CD4-positive, alpha-beta T cell treated with Interleukin-10 for 1 hour (primary cell): Measurements from ENCODE around the gene GLA.

Experiments
- DNase-seq: peaks from one replicate; pipeline ENCODE4 v3.0.0-alpha.2; 2020

Gene GLA

DNA sequence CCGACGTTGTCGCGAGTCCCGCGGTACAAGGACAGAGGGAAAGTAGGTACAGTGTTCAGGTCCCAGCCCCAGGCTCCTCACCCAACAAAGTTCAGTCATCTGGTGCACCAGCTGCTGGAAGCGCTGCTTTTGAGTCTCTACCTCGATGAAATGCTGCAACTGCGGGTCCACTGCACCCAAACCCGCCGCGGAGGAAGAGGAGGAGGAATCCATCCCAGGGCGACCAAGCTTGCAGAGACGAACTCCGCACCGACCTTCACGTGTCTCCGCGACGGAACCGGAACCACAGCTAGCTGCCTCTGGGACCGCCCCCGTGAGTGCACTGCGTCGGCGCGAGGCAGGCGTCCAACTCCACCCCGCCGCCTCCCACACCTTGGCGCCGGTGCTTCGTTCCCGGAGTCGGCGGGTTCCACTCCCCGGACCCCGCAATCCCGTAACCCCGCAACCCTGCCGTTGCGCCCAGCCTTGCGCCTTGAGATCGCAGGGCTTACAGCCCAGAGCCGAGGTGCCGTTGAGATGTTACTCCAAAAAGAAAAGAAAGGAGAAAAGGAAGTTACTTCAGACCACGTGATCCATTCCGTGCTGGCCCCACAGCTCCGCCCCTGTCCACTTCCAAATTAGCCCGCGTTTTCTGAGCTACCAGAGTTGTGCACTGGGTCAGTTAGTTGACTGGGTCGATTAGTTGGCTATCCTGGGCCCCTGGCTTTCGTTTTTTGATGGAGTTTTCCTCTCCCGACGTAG is 59.1 kb downstream of the GLA start, which contains the start of gene TIMM8A:
Gene TIMM8A, minus strand, starts transcription at position 291 of the 741 bp plus-strand sequence. Its CDS starts 78 bp downstream, at position 213.
- DNase-seq, result peak; percentile 75

- DNase-seq, result no peak
These were observed 59.8 kb downstream of the GLA start for GRCh38 chrX:101347859-101348451.
